LNCAP (cell line): Measurements from ENCODE around the gene MRPS11.

Experiments used
- TF ChIP-seq, protein P1 (sequence below): fragments of 450-650 bp; IDR thresholded peaks from 2 replicates; pipeline ENCODE4 v1.5.1; 2017; ENCODE audit warnings: mild to moderate bottlenecking

The MRPS11 gene

DNA sequence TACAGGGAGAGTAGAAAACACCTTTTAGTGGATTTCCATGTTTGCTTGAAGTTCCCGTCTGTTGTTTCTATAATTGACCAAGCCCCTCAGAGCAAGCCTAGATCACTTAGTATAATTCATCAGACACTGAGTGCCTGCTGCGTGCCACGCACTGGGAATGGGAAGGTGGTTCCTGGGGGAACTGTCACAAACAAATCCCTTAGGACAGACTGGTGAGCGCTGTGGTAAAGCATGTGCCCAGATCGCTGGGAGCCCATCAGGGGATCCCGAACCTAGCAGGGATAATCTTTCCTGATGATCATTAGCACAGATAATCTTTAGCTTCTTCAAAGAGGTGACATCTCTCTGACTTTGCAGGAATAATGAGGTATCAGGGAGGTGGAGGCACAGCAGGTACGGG, 9.6 kb downstream of the MRPS11 start:
- TF ChIP-seq, protein P1, sequence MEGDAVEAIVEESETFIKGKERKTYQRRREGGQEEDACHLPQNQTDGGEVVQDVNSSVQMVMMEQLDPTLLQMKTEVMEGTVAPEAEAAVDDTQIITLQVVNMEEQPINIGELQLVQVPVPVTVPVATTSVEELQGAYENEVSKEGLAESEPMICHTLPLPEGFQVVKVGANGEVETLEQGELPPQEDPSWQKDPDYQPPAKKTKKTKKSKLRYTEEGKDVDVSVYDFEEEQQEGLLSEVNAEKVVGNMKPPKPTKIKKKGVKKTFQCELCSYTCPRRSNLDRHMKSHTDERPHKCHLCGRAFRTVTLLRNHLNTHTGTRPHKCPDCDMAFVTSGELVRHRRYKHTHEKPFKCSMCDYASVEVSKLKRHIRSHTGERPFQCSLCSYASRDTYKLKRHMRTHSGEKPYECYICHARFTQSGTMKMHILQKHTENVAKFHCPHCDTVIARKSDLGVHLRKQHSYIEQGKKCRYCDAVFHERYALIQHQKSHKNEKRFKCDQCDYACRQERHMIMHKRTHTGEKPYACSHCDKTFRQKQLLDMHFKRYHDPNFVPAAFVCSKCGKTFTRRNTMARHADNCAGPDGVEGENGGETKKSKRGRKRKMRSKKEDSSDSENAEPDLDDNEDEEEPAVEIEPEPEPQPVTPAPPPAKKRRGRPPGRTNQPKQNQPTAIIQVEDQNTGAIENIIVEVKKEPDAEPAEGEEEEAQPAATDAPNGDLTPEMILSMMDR, result no peak

DNA sequence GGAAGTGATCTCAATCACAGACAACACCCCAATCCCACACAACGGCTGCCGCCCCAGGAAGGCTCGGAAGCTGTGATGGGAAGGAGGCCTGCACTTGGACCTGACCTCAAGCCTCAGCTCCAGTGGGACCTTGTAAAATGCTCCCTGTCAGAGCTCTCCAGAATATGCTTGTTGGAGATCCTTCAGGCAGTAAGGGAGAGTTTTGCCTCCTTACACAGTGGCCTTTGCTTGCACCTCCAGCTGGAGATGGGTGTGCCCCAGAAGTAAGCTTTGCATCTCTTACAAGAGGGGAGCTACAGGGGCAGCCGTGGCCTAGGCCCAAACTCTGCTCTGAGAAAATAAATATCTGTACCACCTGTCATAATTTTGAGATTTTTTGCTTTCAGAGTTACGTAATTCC, 10.4 kb downstream of the MRPS11 start:
- TF ChIP-seq, protein P1, result no peak

- TF ChIP-seq, protein P1, result no peak
These were observed 11.7 kb downstream of the MRPS11 start for GRCh38 chr15:88479169-88479568.

- TF ChIP-seq, protein P1, result no peak
These were observed 13.5 kb downstream of the MRPS11 start for GRCh38 chr15:88480981-88481380.

DNA sequence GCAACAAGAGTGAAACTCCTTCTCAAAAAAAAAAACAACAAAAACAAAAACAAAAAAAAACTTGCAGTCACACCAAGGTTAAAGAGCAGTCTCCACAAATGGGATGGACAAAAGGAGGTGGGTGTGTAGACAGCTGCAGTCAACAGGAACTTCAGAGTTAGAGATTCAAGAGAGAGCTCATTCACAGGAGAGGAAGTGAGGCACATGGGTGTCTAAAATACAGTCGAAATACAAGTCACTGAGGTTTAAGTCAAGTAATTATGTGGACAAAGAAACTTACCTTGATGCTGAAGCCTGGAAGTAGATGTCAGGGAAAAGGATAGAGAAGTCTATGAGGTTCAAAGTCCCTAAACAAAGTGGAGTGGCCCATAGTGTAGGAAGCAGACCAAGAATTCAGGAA, 14.8 kb downstream of the MRPS11 start:
- TF ChIP-seq, protein P1, result no peak

DNA sequence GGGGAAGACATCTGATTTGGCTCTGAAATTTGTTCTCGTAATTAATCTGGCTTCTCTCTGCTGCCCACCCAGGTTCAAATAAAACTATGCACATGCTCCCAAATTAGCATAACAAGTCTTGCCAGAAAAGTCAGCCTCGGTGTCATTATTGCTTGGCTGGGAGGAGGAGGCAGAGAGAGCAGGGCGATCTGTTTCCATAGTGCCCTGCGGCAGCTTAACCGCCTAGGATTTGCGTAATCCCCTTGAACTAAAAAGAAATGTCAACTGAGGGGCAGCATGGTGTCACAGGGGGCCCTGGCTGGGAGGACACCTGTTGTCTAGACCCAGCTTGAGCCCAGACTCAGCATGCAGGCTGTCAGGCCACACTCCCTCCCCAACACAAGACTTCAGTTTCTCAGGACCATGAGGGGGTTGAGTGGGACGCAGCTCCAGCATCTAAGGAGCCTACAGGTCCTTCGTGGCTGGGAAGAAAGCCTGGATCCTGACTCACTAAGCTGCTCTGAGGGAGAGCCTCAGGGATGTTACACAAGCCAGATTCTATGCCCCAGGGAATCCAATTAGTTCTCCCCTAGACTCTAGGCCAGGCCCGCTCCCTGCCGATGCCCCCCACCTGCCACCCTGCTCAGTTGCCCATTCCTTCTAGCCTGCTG, 17.3 kb downstream of the MRPS11 start:
- TF ChIP-seq, protein P1, result no peak

DNA sequence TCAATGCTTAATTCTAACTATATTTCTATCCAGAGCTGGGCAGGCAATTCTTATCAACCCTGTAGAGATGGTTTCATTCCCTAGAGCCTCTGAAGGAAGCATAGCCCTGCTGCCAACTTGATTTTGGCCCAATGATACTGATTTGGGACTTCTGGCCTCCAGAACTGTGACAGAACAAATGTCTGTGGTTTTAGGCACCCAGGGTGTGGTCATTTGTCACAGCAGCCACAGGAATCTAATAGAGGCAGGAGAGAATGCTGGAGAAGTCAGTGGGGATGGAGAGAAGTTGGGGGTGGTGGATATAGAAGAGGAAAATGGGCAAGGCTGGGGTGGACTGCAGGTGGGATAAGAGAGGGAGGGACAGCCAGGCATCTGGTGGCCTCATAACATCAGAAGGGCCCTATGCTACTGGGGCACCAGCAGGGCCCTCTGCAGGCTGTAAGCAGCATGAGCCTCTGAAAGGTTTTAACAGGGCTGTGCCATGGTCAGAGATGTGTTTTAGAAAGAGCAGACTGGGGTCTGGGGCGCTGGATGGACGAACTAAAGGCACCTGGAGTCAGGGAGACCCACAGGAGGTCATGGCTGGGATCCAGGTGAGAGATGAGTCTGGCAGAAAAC, 19.8 kb downstream of the MRPS11 start:
- TF ChIP-seq, protein P1, result no peak
